NB4 (cell line): Measurements from ENCODE around the gene ORMDL2.

Experiments used
- MYC ChIP-seq: IDR thresholded peaks from 2 replicates; pipeline ENCODE4 v1.6.1; 2011; ENCODE audit warnings: low read depth, low read length
- POLR2A ChIP-seq: IDR thresholded peaks from 2 replicates; pipeline ENCODE4 v1.6.1; 2011; ENCODE audit warnings: mild to moderate bottlenecking; ENCODE audit not compliant: insufficient read length; ENCODE audit errors: extremely low read depth
- TF ChIP-seq, protein P1 (sequence below): IDR thresholded peaks from 2 replicates; pipeline ENCODE4 v1.6.1; 2011; ENCODE audit warnings: low read depth, low read length
- TF ChIP-seq, protein P2 (sequence below): IDR thresholded peaks from one replicate; pipeline ENCODE4 v1.5.1; 2012; ENCODE audit warnings: low read depth, low read length

DNA sequence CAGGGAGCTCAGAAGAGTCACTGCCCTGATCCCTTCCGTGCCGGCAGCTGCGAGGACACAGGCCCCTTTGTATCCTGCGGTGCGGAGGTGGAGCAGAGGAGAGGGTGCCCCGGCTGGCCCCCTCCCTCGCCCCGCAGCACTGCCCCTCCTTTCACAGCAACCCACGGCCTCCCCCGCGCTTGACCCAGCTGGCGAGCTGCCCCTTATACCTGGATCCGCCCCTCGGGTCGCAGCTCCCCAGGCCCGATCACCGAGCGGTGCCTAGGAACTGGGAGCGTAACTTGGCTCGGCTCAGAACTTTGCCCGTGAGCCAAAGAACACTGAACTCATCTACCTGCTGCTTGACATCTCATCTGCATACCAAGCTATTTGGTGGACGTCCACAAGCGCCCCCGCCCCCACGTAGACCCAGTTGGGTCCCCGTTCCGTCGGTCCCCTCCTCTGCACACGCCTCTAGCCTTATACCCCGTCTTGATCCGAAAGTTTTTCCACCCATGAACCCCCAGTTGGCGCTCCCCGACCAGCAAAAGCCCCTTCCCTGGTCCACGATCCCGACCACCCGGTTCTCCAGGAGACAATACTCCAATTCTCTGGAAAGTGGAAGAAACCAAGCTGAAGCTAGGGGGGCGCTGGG is 12.2 kb downstream of the ORMDL2 start:
- no peak for TF ChIP-seq POLR2A
- TF ChIP-seq, protein P1, sequence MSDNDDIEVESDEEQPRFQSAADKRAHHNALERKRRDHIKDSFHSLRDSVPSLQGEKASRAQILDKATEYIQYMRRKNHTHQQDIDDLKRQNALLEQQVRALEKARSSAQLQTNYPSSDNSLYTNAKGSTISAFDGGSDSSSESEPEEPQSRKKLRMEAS = no peak
- TF ChIP-seq, protein P2, sequence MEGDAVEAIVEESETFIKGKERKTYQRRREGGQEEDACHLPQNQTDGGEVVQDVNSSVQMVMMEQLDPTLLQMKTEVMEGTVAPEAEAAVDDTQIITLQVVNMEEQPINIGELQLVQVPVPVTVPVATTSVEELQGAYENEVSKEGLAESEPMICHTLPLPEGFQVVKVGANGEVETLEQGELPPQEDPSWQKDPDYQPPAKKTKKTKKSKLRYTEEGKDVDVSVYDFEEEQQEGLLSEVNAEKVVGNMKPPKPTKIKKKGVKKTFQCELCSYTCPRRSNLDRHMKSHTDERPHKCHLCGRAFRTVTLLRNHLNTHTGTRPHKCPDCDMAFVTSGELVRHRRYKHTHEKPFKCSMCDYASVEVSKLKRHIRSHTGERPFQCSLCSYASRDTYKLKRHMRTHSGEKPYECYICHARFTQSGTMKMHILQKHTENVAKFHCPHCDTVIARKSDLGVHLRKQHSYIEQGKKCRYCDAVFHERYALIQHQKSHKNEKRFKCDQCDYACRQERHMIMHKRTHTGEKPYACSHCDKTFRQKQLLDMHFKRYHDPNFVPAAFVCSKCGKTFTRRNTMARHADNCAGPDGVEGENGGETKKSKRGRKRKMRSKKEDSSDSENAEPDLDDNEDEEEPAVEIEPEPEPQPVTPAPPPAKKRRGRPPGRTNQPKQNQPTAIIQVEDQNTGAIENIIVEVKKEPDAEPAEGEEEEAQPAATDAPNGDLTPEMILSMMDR = no peak
- TF ChIP-seq MYC = no peak
